GM18520 (cell line): ENCODE data around the gene STC2.
"Not testable (repeated sequence)": the region's sequence is repeated elsewhere in the genome, so short reads cannot be mapped to it uniquely, and the experiment has no call there.

ENCODE experiments used
- ATAC-seq: cut with Tn5 transposase; IDR thresholded peaks from one replicate; pipeline ENCODE4 v1.9.1; 2021; ENCODE audit not compliant: unreplicated experiment

The STC2 gene, protein sequence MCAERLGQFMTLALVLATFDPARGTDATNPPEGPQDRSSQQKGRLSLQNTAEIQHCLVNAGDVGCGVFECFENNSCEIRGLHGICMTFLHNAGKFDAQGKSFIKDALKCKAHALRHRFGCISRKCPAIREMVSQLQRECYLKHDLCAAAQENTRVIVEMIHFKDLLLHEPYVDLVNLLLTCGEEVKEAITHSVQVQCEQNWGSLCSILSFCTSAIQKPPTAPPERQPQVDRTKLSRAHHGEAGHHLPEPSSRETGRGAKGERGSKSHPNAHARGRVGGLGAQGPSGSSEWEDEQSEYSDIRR

DNA sequence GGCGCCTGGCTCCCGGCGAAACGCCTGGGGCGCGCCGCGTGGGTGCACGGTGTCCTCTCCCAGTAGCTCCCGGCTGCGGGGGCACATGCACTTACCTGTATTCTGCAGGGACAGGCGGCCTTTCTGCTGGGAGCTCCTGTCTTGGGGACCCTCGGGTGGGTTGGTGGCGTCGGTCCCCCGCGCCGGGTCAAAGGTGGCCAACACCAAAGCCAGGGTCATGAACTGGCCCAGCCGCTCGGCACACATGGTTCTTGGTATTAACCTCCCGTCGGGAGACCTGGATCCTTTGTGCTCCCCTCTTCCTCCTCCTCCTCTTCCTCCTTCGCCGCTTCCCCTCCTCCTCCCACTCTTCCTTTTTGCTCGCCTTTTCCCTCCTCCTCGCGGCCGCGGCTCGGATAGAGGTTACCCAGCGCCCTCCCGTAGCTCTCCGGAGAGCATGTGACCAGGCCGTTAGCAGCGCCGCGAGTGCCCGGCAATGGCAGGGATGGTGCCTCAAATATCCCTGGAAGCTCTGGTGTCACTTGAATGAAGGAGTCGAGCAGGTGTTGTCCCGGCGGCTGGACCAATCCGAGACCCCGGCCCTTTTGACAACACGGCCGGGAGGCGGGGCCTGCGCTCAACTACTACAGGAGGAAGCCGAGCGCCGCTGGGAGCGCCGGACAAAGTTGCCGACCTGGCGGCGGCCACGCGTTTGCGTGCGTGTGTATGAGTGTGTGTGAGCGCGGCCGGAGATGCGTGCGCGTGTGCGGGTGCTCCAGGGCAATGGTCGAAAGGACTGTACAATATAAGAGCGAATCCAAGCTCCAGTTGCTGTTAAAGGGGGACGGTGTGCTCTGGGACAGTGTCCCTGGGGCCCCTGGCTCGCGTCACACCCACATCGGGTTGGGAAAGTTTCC is at the start of gene STC2:
Gene STC2 (minus strand): TSS at position 467 of the 896 bp plus-strand sequence. CDS start 221 bp downstream, at position 246.
- ATAC-seq = no peak

DNA sequence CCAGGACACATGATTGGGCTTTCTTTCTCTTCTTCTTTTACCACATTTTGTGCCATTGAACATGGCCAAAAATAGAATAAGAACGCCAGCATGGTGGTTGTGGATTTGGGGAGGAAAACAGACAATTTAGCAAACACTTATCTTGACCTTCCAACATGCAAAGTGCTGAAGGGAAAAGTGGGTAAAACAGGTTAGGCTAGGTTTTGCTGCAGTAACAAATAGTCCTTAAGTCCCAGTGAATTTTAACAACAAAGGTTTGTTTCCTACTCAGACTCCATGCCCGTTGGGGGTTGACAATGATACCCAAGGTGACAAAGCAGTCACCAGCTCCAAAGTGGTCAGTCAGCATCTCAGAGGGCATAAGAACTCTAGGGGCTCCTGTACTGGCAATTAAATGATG is 43.2 kb upstream of the STC2 start:
- ATAC-seq = no peak

DNA sequence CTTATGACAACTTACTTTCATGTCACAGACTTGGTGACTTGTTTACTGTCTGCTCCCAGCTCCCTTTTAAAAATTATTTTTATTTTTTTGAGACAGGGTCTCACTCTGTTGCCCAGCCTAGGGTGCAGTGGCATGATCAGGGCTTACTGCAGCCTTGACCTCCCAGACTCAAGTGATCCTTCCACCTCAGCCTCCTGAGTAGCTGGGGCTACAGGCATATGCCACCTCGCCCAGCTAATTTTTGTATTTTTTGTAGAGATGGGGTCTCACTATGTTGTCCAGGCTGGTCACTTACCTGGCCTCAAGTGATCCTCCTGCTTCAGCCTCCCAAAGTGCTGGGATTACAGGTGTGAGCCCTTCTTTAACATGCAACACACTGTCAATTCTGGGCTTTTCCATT is 35.2 kb upstream of the STC2 start:
- ATAC-seq = not testable (repeated sequence)

DNA sequence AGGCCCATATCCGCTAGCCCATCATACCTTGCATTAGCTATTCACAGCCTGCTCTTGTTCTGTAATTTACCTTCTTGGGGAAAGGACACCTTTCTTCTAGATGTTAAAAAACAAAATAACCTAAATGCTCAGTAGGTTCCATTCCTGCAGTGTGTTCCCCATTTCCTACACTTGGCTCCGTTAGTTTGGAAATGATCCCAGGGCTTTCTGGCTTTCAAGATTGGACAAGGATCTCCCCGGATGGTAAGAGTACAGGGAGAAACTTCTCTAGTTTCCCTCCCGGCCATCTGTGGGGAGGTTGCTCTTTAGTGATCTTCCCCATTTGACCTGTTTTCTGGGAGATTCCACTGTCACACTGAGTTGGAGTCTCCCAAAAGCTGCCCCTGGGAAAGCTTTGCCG is 27.3 kb upstream of the STC2 start:
- ATAC-seq = no peak

DNA sequence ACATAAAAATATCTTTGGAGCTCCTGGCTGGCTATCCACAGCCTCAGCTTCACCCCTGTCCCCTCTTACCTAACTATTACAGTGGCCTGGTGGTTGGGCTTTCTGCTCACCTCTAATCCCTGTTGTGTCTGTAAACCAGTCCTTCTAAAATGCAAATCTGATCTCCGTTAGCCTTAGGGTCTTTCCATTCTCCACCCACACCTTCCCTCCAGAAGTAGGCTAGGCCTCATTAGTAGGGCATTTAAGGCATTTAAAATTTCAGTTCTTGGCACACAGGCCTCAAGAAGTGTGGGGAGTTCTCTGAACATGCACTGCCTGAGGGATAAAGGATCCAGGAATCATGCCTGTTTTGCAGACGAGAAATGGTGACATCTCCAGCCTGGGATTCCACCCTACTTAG is 26.4 kb upstream of the STC2 start:
- no peak for ATAC-seq

DNA sequence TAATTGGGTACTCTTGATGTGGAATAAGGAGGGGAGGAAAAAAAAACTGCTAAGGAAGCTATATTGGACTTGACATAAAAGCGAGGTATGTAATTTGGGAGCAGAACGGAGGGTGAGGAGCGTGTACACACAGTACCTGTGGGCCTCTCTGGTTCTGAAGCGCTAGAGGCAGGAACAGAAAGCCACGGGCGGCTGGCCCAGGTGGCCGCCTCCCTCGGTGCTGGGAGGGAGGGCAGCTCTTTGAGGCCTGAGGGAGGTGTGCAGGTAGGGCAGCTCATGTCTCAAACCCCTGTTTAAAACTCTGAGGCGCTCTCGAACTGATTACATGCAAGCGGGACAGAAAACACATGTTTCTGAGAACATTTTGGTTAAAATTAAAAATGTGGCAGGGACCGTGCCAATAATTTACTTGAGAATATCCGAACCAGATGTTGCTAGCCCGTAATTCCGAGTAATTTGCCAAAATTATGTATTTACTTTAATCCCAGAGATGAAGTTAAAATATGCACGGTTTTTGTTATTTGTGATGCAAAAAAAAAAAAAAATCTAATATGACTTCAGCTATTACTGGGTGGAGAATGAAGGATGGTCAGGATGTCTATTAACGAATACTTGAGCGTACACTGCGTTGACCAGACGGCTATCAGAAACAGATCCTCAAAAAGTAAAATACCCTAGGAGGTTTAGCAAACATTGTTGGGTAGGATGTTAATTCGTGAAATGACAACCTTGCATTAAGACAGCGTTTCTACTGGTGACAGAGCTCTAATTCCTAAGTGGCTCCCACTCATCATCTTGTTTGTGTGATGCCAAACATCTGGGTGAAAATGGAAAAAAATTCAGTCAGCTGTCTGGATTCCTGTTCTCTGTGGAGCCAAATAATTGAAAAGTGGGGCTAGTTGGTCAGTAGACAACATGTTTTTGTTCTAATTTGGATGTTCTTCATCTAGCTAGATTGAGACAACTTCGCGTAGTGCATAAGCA is 24.4 kb upstream of the STC2 start:
- no peak for ATAC-seq

DNA sequence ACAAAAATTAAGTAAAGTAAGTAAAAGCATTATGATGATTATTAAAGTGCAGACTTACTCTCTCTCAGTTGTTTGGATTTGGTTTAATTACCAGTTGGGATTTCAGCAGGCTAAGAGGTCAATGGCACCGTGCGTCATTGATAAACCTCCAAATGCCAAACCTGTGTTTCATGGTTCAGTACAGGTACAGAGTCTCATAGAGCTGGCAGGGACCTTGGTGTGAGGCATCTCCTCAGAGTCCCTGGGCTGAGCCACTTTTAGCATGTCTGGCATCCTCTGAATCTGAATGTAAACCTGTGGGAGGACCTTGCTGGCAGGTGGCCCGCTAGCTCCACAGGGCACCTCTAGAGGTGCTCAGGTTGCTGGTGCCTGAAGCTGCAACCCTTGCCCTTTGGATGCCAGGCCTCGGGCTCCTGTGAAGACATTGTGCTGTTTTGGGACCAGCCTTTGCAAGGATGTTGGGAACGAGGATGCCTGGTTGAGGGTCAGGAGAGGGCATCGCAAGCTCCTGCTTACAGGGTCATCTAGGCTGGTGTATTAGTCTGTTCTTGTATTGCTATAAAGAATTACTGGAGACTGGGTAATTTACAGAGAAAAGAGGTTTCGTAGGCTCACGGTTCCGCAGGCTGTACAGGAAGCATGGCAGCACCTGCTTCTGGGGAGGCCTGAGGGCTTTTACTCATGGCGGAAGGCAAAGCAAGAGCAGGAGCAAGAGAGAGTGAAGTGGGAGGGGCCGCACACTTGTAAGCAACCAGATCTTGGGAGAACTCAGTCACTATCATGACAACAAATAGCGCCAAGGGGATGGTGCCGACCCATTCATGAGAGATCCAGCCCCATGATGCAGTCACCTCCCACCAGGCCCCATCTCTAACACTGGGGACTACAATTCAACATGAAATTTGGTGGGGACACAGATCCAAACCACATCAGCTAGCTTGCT is 14.9 kb upstream of the STC2 start:
- ATAC-seq = no peak

DNA sequence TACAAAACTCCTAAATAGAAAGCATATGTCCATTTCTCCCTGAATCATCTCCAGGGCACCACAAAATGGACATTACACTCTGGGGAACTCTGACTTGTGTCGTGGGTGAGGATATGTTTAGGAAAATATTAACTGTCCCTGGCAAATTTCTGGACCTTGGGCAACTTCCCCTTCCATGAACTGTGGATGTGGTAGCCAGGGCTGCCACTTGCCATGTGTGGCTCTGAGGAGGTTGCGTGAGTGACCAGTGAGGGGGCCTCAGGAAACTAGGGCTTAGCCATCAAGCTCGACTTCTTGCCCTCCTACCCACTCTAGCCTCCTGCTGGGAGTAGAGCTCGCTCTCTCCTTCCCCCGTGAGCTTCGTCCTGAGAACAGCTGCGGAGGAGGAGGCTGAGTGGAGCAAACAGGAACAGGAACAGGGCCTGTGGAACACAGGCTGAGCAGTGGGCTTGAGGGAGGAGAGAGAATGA is 13.8 kb upstream of the STC2 start:
- ATAC-seq = no peak

DNA sequence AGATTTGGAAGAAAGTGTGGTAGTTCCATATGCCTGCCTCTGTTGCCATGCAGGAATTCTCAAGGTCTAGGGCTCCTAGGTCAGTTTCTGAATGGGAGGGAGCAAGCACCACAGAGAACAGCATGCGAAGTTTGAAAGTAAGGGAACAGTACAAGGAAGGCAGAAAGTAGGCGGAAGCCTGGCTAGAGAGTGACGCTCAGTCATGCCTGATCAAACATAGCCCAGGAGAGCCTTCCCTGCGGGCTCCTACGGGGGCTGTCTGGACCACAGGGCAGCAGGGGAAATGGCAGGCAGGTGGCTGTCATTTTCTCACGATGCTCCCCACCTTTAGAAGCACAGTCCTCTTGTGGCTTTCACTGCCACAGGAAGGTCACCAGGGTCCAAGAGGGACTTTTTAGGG is 12.8 kb upstream of the STC2 start:
- no peak for ATAC-seq

DNA sequence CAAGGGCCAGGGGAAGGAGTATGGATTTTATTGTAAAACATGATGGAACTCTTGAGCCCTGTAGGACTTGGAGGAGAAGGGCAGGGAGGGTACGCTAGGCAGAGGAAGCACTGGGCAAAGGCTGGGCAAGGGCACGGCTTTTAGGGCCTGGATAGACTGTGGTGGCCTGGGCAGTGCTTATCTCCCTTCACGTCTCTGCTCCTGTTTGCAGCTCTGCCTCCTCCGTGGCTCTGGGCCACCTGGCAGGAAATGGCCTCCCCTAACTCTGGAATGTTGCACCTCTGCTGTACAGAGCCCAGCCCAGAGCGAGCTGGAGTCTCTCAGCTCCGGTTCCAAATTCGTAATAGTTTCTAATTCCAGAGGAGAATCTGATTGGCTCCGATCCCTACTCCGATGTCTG is 12.2 kb upstream of the STC2 start:
- ATAC-seq = no peak

DNA sequence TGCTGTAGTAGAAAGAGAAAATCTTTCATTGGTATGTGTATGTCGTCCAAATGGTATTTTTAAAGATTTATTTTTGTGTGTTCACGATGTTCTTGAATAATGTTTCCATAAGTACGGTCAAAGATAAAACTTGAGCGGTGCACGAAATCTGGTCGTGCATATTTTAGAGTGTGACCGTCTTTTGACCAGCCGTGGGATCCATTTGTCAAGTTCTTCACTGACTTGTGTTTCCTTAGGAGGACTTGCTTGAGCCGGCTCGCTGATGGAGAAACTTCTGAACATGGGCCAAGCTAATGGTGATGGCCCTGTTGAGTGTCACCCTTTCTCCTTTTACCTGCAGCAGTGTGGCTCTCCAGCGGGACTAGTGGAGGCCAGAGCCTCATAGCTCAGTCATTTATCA is 11.1 kb upstream of the STC2 start:
- ATAC-seq = no peak

DNA sequence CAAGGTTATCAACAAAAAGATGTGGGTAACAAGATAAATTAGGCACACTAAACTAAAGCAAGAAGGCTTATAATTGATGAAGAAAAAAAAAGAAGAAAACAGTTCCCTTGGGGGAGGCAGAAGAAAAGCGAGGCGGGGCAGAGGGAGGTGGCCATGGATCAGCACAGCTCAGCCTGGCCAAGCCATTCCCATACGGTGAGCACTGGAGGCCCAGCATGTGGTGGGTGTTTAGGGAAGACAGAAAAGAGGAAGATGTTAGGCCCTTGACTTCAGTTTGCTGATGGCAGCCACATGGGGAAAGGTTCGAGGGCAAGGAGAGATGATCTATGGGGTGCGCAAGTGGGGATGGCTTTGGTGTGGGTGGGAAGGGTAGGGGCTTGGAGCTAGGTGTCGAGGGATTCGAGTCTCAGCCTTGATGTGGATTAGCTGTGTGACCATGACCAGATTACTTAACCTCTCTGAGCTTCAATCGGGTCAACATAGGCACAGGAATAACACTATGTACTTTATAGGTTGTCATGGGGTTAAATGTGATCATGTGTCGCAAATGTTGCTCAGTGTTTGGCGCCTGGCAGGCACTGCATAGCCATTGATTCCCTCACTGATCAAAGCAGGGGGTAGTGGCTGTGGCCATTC is 10.3 kb upstream of the STC2 start:
- ATAC-seq = no peak

DNA sequence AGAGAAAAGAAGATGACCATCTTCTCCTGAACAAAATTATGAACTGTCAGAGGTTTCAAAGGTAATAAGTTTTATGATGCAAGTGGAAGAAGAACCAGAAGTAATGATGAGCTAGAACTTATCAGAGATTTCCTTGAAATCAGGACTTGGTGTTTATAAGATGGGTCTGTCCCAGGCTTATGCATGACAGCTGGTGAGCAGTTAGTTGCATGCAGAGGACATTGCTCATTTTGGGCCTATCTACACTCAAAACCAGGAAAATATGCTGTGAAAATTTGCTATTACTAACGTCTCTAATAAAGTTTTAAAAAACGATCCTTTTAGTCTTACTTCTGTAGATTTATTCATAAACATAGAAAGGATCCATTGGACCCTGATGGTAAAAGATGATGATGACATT is 6.6 kb upstream of the STC2 start:
- no peak for ATAC-seq

DNA sequence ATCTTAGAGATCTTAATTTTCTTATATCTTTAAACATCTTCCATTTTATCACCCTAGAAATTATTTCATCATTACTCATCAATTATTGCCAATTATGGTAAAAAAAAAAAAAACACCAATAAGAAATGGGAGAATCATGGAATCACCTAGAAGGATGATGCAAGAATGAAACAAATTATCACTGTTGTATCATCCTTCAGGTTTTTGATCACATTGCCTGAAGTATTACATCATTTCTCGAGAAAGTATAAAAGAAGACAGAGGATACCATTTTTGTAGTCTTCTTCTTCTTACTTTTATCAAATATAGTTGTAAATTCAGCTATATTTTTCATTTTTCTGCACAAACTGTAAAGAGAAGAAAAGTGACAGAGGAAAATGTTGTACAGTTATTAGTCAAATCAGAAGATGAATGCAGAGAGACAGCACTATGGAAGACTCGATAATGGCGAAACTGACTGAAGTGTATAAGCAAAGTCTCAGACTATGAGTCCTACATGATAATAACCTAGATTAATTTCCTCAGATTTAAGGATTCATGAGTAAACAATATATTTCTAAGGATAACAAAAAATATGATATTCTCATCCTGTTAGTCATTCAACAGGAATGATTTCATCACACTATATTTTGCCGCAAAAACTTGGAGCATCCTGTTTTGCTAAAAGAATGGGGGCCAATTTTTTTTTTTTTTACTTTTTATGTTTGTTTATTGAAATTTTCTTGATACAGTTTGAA is 5.9 kb upstream of the STC2 start:
- ATAC-seq = no peak

DNA sequence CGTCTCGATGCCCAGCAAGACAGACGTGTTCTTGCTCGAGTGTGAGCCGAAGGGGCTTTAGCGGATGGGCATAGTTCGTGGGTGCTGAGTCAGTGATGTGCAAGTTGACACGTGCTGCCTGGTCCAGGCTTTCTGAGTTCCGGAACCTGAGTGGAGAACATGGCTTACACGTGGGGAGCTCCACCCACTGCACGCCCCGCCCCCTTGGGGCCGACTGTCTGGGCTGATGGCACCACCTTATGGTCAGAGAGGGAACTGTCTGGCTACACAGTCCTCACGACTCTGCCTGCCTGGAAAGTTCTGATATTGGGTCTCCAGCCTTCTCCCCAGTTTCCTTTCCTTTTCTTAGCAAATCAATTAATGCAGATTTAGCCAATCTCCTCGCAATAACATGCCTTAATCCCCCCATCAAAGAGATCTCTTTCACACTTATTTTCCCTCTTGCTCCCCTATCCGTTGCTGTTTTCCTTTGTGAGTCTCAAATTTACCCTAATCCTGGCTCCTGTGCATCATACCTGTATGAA is 3.8 kb upstream of the STC2 start:
- ATAC-seq = peak; percentile 46

DNA sequence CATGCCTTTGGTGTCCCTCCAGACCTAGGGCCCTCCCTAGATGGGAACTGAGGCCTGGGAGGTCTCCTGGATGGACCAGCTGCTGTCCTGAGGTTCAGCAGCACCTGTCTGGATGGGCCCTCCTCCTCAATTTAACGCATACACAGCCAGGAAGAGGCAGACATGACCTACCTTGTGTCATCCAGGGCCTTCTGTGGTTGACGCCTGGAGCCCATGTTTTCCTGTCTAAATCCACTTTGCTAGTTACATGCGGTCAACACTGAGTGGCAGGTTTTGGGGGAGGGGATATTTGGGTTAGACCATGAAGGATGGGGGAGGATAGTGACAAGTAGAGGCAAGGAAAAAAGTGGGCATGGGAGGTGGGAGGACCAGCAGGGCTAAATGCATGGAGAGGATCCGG is 3.1 kb upstream of the STC2 start:
- no peak for ATAC-seq

DNA sequence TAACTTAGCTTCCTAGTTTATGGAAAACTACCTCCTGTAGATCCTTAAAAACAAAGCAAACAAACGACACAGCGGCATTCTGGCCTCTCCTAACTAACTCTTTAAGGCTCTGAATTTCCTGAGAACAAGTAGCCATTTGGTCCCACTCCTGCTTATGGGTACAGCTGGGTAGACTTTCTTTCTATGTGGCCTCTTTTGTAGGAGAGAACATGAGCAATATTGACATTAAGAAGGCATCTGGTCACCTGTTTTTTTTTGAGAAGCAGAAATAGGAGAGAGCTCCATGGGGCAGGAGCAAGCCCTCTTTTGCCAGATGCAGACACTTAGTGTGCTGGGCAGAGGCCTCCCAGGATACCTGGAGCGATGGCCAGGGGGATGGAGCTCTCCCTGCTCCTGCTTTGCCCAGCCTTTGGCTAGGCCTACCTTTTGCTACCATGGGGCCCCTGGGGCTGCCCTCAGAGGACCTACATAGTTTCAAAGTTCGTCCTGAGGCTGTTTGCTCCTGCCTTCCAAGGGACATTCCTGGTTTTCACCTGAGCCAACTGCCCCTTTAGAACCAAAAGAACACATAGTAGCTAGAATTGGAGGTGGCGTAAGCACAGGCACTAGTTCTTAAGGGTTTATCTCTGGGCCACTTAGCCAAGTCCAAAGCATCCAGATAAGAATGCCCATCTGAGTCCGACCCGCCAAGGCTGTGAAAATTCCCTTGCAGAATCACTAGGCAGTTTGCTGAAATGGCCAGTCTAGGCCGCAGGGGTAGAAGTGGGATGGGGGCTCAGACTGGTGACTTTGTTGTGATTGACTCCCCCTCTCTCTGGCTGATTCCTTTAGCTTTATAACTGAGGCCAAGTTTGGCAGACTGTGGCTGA is 2.4 kb upstream of the STC2 start:
- no peak for ATAC-seq
